ENCODE data around the gene TECPR2.

The TECPR2 gene

DNA sequence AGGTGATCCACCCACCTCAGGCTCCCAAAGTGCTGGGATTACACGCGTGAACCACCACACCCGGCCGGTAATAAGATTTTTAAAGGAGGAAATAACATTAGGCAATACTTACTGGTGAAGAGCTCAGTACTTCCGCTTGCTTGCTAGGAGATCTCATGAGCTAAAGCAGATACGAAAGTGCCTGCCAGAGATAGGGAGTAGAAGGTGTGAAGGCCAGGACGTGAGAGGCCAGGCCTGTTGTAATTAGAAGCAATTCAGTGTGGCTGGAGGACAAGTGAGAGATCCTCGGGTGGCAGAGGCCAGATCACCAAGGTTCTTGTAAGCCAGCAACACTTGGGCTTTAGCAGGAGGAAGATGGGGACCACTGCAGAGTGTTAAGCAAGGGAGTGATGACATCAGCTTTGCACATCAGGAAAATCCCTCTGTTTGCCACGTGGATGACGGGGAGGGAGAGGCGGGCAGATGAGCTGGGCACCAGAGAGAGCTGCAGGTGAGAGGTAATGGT is 7.6 kb downstream of the TECPR2 start:
- no peak for ATAC-seq
- TF ChIP-seq, protein P1, sequence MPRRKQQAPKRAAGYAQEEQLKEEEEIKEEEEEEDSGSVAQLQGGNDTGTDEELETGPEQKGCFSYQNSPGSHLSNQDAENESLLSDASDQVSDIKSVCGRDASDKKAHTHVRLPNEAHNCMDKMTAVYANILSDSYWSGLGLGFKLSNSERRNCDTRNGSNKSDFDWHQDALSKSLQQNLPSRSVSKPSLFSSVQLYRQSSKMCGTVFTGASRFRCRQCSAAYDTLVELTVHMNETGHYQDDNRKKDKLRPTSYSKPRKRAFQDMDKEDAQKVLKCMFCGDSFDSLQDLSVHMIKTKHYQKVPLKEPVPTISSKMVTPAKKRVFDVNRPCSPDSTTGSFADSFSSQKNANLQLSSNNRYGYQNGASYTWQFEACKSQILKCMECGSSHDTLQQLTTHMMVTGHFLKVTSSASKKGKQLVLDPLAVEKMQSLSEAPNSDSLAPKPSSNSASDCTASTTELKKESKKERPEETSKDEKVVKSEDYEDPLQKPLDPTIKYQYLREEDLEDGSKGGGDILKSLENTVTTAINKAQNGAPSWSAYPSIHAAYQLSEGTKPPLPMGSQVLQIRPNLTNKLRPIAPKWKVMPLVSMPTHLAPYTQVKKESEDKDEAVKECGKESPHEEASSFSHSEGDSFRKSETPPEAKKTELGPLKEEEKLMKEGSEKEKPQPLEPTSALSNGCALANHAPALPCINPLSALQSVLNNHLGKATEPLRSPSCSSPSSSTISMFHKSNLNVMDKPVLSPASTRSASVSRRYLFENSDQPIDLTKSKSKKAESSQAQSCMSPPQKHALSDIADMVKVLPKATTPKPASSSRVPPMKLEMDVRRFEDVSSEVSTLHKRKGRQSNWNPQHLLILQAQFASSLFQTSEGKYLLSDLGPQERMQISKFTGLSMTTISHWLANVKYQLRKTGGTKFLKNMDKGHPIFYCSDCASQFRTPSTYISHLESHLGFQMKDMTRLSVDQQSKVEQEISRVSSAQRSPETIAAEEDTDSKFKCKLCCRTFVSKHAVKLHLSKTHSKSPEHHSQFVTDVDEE (CRISPR knock-in tag; IDR thresholded peaks at IDR 0.05): no peak
- TF ChIP-seq CSDC2 (CRISPR knock-in tag; IDR thresholded peaks at IDR 0.05) (no peak), ZFP30 (CRISPR knock-in tag; IDR thresholded peaks at IDR 0.05) (no peak), BACH2 (CRISPR knock-in tag; IDR thresholded peaks at IDR 0.05; ENCODE audit: borderline replicate concordance) (no peak), ZNF8 (CRISPR knock-in tag; IDR thresholded peaks at IDR 0.05) (no peak), RARB (CRISPR knock-in tag; IDR thresholded peaks at IDR 0.05) (no peak), GLIS3 (CRISPR knock-in tag; IDR thresholded peaks at IDR 0.05) (no peak), PPARA (CRISPR knock-in tag; IDR thresholded peaks at IDR 0.05; ENCODE audit: borderline replicate concordance) (no peak)

DNA sequence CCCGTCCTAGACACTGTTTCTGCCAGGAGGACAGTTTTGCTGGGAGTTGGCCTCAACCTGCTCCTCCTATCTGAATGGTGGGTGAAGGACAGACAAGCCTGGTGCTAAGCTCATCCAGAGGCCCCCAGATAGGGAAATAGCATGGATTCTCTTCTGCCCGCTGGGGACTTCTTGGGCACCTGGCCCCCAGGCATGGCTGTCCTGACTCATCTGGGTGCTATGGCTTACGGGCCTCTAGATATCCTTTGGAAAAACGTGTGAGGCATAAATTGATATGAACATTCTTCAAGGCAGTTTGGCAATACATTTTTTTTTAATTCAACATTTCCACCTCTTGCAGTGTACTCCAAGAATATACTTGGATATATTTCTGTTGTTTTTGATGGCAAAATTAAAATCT is 8.6 kb downstream of the TECPR2 start:
- TF ChIP-seq ZNF565 (CRISPR knock-in tag; conservative IDR thresholded peaks at IDR 0.05; ENCODE audit: low read depth): no peak
- TF ChIP-seq, protein P2, sequence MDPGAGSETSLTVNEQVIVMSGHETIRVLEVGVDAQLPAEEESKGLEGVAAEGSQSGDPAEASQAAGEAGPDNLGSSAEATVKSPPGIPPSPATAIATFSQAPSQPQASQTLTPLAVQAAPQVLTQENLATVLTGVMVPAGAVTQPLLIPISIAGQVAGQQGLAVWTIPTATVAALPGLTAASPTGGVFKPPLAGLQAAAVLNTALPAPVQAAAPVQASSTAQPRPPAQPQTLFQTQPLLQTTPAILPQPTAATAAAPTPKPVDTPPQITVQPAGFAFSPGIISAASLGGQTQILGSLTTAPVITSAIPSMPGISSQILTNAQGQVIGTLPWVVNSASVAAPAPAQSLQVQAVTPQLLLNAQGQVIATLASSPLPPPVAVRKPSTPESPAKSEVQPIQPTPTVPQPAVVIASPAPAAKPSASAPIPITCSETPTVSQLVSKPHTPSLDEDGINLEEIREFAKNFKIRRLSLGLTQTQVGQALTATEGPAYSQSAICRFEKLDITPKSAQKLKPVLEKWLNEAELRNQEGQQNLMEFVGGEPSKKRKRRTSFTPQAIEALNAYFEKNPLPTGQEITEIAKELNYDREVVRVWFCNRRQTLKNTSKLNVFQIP (CRISPR knock-in tag; IDR thresholded peaks at IDR 0.05; ENCODE audit: borderline replicate concordance, low read depth): no peak
- TF ChIP-seq, protein P1 (CRISPR knock-in tag; IDR thresholded peaks at IDR 0.05): no peak
- TF ChIP-seq, protein P3, sequence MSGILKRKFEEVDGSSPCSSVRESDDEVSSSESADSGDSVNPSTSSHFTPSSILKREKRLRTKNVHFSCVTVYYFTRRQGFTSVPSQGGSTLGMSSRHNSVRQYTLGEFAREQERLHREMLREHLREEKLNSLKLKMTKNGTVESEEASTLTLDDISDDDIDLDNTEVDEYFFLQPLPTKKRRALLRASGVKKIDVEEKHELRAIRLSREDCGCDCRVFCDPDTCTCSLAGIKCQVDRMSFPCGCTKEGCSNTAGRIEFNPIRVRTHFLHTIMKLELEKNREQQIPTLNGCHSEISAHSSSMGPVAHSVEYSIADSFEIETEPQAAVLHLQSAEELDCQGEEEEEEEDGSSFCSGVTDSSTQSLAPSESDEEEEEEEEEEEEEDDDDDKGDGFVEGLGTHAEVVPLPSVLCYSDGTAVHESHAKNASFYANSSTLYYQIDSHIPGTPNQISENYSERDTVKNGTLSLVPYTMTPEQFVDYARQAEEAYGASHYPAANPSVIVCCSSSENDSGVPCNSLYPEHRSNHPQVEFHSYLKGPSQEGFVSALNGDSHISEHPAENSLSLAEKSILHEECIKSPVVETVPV (CRISPR knock-in tag; IDR thresholded peaks at IDR 0.05): no peak
- TF ChIP-seq CSDC2 (CRISPR knock-in tag; IDR thresholded peaks at IDR 0.05): no peak
- no peak for TF ChIP-seq ZC3H10 (CRISPR knock-in tag; IDR thresholded peaks at IDR 0.05)
- TF ChIP-seq ISL1 (CRISPR knock-in tag; IDR thresholded peaks at IDR 0.05): no peak
- TF ChIP-seq ZFP30 (CRISPR knock-in tag; IDR thresholded peaks at IDR 0.05): no peak
- ATAC-seq: no peak

DNA sequence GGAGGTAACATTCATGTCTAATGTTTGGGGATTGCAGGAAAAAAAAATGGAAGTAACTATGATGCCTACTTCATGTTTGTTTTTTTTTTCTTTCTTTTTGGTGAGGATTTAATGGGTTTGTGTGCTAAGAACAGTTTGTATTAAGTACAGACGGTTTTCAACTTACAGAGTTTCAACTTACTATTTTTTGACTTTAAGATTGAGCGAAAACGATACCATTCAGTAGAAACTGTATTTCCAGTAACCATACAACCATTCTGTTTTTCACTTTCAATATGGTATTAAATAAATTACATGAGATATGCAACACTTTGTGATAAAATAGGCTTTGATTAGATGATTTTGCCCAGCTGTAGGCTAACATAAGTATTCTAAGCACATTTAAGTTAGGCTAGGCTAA is 10.4 kb downstream of the TECPR2 start:
- no peak for ATAC-seq

DNA sequence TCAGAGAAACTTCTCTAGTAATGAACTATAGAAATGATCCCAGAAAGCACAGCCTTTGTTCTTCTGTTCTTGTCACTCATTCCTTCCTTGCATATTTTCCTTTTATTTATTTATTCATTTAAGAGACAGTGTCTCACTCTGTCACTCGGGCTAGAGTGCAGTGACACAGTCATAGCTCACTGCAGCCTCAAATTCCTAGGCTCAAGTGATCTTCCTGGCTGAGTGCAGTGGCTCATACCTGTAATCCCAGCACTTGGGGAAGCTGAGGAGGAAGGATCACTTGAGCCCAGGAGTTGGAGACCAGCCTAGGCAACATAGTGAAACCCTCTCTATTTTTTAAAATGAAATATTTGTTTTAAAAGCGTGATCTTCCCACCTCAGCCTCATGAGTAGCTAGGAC is 11.5 kb downstream of the TECPR2 start:
- no peak for ATAC-seq
- TF ChIP-seq, protein P4, sequence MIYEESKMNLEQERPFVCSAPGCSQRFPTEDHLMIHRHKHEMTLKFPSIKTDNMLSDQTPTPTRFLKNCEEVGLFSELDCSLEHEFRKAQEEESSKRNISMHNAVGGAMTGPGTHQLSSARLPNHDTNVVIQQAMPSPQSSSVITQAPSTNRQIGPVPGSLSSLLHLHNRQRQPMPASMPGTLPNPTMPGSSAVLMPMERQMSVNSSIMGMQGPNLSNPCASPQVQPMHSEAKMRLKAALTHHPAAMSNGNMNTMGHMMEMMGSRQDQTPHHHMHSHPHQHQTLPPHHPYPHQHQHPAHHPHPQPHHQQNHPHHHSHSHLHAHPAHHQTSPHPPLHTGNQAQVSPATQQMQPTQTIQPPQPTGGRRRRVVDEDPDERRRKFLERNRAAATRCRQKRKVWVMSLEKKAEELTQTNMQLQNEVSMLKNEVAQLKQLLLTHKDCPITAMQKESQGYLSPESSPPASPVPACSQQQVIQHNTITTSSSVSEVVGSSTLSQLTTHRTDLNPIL (CRISPR knock-in tag; IDR thresholded peaks at IDR 0.05; ENCODE audit: low read depth): no peak
- TF ChIP-seq ESRRG (CRISPR knock-in tag; IDR thresholded peaks at IDR 0.05): no peak
- no peak for TF ChIP-seq ARNTL (CRISPR knock-in tag; IDR thresholded peaks at IDR 0.05; ENCODE audit: borderline replicate concordance, low read depth)
- no peak for TF ChIP-seq ZC3H10 (CRISPR knock-in tag; IDR thresholded peaks at IDR 0.05)
- no peak for TF ChIP-seq ZFP30 (CRISPR knock-in tag; IDR thresholded peaks at IDR 0.05)
- no peak for TF ChIP-seq RARB (CRISPR knock-in tag; IDR thresholded peaks at IDR 0.05)

More for the DNA sequence above, 10.4 kb downstream of the TECPR2 start:
- TF ChIP-seq ARNTL (CRISPR knock-in tag; IDR thresholded peaks at IDR 0.05; ENCODE audit: borderline replicate concordance, low read depth) (no peak), RARB (CRISPR knock-in tag; IDR thresholded peaks at IDR 0.05) (no peak)

All from SK-N-SH treated with all-trans-retinoic acid at 6 μM for 48 hours (cell line).